ENCODE results near the gene TRIM17.
A peak's percentile ranks its signal among the peaks of the same experiment; 100 is the strongest.

TRIM17 gene

DNA sequence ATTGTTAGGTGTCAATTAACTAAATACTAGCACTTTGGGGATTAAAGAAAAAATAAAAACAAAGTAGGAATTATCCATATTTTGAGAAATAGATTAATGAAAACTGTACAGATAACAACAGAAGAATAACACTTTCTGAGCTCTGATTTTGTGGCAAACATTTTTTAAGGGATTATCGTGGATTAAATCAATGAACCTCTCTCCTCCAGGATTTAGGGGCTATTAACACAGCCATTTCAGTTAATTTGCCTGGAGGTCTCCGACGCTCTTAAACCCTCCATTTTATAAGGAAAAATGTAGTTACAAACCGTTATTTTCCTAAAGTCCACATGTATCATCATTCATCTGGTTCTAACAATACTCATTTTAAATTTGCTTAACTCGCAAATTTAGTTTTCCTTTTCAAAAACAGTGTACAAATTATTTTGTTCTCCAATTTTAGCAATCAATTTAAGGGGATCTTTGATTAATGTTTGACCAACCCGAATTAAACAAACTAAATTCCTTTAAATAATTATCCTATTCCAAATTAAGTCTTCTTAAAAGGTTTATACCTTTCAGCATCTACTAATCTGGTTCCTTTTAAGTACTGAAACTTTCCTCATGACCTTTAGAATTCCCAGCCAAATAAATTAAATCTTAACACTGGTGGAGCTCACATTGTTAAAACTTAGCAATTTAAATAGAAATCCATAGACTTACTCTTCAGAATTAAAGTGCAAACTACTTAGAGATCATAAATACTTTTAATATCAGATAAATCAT is 39.8 kb upstream of the TRIM17 start:
- TF ChIP-seq, protein P1, sequence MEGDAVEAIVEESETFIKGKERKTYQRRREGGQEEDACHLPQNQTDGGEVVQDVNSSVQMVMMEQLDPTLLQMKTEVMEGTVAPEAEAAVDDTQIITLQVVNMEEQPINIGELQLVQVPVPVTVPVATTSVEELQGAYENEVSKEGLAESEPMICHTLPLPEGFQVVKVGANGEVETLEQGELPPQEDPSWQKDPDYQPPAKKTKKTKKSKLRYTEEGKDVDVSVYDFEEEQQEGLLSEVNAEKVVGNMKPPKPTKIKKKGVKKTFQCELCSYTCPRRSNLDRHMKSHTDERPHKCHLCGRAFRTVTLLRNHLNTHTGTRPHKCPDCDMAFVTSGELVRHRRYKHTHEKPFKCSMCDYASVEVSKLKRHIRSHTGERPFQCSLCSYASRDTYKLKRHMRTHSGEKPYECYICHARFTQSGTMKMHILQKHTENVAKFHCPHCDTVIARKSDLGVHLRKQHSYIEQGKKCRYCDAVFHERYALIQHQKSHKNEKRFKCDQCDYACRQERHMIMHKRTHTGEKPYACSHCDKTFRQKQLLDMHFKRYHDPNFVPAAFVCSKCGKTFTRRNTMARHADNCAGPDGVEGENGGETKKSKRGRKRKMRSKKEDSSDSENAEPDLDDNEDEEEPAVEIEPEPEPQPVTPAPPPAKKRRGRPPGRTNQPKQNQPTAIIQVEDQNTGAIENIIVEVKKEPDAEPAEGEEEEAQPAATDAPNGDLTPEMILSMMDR (IDR thresholded peaks at IDR 0.05; ENCODE audit: extremely low read depth, insufficient read depth, missing control alignments): no peak
- DNase-seq (ENCODE audit: low spot score): no peak
- in situ Hi-C loops (cut with MboI; ENCODE audit: low pct_unique_long_range_greater_than_20kb, low sequenced_read_pairs, unreplicated experiment): no loop called here

DNA sequence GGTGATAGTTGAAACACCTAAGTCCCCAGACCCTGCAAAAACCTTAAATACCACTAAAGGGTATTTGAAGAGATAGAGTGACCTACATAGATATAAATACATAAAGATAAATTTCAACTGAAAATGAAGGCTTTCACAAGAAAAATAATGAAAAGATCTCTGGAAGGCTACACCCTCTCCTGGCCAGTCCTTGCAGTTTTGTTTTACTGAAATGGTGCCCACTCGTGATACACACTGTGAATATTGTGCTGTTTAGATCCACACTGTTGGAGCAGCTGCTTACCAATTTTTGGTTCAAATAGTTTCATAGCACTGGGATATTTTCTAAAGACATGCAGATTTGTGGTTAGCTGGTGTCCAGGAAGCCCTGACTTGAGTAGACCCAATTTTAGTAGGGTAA is 39.1 kb upstream of the TRIM17 start:
- TF ChIP-seq, protein P1 (IDR thresholded peaks at IDR 0.05; ENCODE audit: extremely low read depth, insufficient read depth, missing control alignments): peak; percentile 37

DNA sequence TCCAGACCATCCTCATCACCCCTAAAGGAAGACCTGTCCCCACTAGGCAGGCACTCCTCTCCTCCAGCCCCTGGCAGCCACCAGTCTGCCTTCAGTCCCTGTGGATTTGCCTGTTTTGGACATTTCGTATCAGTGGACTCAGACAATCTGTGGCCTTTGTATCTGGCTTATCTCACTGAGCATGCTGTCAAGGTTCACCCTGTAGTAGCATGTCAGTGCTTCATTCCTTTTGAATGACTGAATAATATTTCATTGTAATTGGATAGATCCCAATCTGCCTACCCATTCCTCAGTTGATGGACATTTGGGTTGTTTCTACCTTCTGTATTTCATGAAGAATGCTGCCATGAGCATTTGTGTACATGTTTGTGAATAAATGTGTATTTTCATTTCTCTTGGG is 37.6 kb upstream of the TRIM17 start:
- in situ Hi-C loops (cut with MboI; ENCODE audit: low pct_unique_long_range_greater_than_20kb, low sequenced_read_pairs, unreplicated experiment): no loop called here

More for the DNA sequence above, 39.1 kb upstream of the TRIM17 start:
- DNase-seq (ENCODE audit: low spot score): no peak
- in situ Hi-C loops (cut with MboI; ENCODE audit: low pct_unique_long_range_greater_than_20kb, low sequenced_read_pairs, unreplicated experiment): no loop called here

DNA sequence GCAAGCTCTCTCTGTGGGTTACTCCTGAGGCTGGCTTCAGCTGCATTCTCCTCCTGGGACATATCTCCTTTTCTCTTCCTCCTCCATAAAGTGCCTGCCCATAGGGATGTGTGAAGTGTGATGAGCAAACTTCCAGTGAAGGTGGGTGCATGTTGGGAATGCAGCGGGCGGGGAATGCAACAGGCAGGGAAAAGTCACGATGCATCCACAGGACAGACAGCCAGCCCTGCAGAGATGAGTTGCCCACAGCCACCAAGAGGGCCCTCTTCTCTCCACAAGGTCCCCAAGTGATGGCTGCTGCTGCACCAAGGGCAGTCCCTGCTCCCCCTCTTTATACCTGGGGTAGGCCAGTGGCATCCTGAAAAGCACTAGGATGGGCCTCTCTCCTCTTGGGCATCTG is 37.0 kb upstream of the TRIM17 start:
- in situ Hi-C loops (cut with MboI; ENCODE audit: low pct_unique_long_range_greater_than_20kb, low sequenced_read_pairs, unreplicated experiment): no loop called here
- TF ChIP-seq, protein P1 (IDR thresholded peaks at IDR 0.05; ENCODE audit: extremely low read depth, insufficient read depth, missing control alignments): no peak
- no peak for DNase-seq (ENCODE audit: low spot score)

More for the DNA sequence above, 37.6 kb upstream of the TRIM17 start:
- no peak for DNase-seq (ENCODE audit: low spot score)
- TF ChIP-seq, protein P1 (IDR thresholded peaks at IDR 0.05; ENCODE audit: extremely low read depth, insufficient read depth, missing control alignments): no peak

DNA sequence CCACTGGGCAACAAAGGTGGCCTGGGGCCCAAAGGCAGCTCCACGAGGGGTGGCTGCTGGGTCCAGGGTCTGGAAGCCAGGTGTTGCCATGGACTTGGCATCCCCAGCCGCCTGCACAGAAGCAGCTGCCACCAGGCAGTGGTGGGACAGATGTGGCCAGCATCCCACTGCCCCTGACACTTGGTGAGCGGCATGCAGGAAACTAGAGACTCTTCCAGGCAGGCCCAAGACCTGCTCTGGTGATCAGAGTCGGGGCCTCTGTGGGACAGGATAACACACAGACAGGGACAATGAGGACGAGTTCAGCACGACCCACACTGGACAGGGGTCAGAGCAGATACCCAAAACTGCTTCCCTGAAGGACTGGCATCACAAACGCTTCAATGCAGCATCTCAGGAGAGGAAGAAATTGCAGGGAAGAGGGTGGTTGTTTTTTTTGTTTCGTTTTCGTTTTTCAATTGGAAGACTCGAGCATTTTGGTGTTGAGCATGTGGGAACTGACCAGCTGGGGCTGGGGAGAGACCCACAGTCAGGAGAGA is 36.4 kb upstream of the TRIM17 start:
- in situ Hi-C loops (cut with MboI; ENCODE audit: low pct_unique_long_range_greater_than_20kb, low sequenced_read_pairs, unreplicated experiment): no loop called here
- no peak for DNase-seq (ENCODE audit: low spot score)
- TF ChIP-seq, protein P1 (IDR thresholded peaks at IDR 0.05; ENCODE audit: extremely low read depth, insufficient read depth, missing control alignments): no peak

DNA sequence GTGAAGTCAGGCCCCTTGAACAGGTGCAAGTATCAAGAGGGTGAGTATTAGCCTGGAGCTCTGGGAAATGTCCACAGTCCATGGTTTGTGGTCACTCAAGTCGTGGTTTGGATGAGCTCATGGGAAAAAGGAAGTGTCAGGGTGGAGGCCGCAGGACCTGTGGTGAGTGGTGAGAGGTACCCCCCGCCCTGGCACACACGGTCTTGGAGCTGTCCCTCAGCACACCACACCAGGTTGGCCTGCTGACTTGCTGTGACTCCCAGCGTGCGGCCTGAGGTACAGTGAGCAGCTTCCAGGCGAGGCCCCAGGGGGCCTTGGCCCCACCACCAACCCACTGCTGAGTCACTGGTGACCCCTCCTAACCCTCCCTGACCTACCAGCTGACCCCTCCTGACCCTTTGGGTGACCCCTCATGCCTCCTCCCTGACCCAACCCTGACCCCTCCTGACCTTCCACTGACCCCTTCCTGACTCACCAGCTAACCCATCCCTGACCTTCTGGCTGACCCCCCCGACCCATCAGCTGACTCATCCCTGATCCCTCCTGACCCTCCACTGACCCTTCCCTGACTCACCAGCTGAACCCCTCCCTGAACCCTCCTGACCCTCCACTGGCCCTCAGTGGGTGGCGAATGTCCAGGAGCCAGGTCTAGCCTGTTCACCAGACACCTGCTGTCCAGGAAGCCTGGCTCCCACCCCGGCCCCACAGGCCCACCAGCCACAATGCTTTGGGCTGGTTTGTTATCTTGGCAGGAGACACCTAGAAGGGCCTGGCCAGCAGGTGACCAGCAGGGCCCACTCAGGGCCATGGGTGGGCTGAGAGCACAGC is 35.7 kb upstream of the TRIM17 start:
- in situ Hi-C loops (cut with MboI; ENCODE audit: low pct_unique_long_range_greater_than_20kb, low sequenced_read_pairs, unreplicated experiment): no loop called here
- TF ChIP-seq, protein P1 (IDR thresholded peaks at IDR 0.05; ENCODE audit: extremely low read depth, insufficient read depth, missing control alignments): no peak
- no peak for DNase-seq (ENCODE audit: low spot score)

Measured in GM13977 (cell line).